ENCODE results near the gene ECSCR.

ECSCR gene

GRCh38 chr5:139474890-139475791 lies 12.6 kb upstream of the ECSCR start:
- no peak for DNase-seq (ENCODE audit: low read depth in 2 of 2)

GRCh38 chr5:139473565-139473964 lies 11.0 kb upstream of the ECSCR start:
- no peak for DNase-seq (ENCODE audit: low read depth in 2 of 2)

GRCh38 chr5:139473105-139473504 lies 10.6 kb upstream of the ECSCR start:
- DNase-seq (ENCODE audit: low read depth in 2 of 2): no peak

DNA sequence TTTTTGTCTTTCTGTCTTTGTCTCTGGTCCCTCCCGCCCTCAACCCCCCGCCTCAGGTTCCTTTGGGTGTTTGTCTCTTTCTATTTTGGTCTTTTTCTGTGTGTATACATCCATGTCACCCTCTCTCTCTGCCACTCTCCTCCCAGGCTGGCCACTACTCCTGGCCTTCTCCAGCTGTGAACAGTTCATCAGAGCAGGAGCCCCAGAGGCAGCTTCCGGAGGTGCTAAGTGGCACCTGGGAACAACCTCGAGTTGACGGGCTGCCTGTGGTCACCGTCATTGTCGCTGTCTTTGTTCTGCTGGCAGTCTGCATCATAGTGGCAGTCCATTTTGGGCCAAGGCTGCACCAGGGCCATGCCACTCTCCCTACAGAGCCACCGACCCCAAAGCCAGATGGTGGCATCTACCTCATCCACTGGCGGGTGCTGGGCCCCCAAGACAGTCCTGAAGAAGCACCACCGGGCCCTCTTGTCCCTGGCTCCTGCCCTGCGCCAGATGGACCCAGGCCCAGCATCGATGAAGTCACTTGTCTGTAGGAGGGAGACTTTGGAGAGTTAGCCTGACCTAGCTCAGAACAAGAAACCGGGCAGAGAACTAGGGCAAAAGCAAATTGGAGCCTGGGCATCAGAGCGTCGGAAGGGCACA lies 10.0 kb upstream of the ECSCR start:
- DNase-seq (ENCODE audit: low read depth in 2 of 2): no peak

GRCh38 chr5:139470821-139471300 lies 8.3 kb upstream of the ECSCR start, which contains the start of gene SMIM33:
Gene SMIM33 (plus strand): TSS chr5:139471004. CDS start chr5:139471122, 118 bp downstream.
- DNase-seq (ENCODE audit: low read depth in 2 of 2): no peak

GRCh38 chr5:139468421-139468931 lies 5.9 kb upstream of the ECSCR start:
- DNase-seq (ENCODE audit: low read depth in 2 of 2): no peak

GRCh38 chr5:139461698-139462097 lies 845 bp downstream of the ECSCR start:
- no peak for DNase-seq (ENCODE audit: low read depth in 2 of 2)

- no peak for DNase-seq (ENCODE audit: low read depth in 2 of 2)
These were observed 1.4 kb downstream of the ECSCR start for GRCh38 chr5:139461176-139461575.

DNA sequence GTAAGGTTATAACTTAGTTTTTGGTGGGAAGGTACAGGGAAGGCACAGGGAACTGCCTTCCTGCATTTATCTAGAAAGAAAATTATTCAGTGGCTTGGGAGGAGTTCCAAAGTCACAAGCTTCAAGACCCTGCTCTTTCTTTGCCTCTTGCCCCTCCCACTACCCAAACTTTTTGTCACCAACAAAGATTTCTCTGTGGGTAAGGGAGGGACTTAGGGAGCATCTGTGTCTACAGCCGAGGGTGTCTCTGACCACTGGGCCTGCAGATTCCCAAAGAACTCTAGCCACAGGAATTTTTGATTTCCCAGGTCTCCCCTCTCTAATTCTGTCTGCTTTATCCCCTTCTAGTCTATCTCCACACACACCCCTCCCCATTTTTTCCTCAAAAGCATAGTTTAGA lies 2.1 kb downstream of the ECSCR start:
- DNase-seq (ENCODE audit: low read depth in 2 of 2): no peak

DNA sequence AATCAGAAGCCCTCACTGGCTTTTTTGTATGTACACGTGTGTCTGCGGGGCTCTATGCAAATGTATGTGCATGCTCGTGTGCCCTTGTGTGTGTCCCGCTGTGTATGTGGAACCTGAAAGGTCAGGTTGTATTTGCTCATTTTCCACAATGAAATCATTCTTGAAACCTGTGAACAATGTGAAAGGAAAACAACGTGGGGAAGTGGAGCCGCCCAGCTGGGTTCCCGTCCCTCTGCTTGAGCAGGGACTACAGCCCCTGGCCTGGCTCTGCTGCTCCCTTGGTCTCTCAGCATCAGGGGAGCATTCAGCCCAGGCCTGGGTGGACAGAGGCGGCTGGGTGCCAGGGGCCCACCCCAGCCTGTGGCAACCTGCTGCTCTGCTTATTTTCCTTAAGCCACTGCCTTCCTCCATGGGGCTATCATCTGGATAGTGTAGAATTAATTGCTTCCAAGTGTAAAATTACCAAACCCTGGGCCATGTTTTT lies 3.0 kb downstream of the ECSCR start:
- no peak for DNase-seq (ENCODE audit: low read depth in 2 of 2)

GRCh38 chr5:139458580-139459407 lies 3.7 kb downstream of the ECSCR start:
- peak in 1 of 2 donors; percentile 53 for DNase-seq (ENCODE audit: low read depth in 2 of 2)

DNA sequence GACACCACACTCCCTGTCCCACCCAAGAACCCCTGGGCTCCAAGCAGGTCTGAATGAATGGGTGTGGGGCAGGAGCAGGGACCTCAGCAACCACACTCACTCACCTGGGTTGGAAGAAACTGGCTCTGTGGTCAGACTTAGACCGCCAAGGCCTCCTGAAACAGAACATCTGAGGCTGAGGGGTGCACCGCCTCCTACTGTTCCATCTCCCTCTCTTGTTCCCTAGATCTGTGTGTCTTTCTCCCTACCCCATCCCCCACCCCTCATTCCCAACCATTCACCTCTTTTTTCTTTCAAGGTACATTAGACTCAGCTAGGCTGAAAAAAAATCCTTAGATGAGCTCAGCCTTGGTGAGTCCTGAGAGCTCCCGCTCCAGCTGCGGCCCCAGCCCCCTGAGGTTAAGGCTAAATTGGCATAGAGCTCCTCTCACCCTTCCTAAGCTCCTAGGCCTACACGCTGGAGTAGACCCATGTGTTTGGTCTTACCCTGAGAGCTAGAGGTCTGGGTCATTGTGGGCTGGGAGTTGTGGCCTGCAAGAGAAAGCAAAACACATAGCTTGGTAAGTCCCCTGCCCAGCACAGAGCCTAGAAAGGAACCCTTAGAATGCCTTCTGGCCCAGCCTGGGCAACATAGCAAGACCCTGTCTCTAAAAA lies 4.8 kb downstream of the ECSCR start:
- DNase-seq (ENCODE audit: low read depth in 2 of 2): no peak

DNA sequence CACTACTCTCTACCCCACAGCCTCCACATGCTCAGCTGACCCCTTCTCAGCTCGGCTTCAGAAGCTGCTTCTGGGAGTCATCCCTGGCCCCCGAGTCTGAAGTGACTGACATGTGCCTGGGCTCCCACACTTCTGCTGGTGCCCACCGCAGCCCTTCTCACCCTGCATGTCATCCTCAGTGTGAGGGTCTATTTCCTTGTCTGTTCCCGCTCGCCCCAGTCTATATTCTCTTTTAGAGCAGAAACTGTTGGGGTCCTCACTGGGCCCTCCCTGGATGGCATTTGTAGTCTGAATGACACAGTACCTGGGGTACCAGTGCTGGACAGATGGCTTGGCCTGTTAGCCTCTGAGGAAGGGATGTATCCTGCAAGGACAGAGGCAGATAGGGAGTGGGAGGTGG lies 5.3 kb downstream of the ECSCR start:
- DNase-seq (ENCODE audit: low read depth in 2 of 2): no peak

DNA sequence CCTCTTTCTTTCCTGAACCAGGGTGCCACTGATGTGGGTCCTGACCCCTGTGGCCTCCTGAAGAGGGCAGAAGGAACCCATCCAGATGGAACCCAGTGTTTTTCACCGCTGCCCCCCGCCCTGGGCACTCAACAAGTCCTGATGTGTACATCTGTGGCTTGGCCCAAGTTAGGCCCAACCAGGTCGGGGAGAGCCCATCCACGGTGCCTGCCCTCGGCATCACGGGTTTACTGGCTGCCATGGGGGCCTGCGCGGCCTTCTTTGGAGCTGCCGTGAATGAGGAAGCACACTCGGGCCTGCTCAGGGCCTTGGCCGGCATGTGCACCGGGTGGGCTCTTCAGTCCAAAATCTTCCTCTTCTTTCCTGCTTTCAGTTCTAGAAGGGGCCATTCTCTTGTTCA lies 5.8 kb downstream of the ECSCR start:
- no peak for DNase-seq (ENCODE audit: low read depth in 2 of 2)

- DNase-seq (ENCODE audit: low read depth in 2 of 2): no peak
These were observed 7.8 kb downstream of the ECSCR start for GRCh38 chr5:139454568-139455290.

DNA sequence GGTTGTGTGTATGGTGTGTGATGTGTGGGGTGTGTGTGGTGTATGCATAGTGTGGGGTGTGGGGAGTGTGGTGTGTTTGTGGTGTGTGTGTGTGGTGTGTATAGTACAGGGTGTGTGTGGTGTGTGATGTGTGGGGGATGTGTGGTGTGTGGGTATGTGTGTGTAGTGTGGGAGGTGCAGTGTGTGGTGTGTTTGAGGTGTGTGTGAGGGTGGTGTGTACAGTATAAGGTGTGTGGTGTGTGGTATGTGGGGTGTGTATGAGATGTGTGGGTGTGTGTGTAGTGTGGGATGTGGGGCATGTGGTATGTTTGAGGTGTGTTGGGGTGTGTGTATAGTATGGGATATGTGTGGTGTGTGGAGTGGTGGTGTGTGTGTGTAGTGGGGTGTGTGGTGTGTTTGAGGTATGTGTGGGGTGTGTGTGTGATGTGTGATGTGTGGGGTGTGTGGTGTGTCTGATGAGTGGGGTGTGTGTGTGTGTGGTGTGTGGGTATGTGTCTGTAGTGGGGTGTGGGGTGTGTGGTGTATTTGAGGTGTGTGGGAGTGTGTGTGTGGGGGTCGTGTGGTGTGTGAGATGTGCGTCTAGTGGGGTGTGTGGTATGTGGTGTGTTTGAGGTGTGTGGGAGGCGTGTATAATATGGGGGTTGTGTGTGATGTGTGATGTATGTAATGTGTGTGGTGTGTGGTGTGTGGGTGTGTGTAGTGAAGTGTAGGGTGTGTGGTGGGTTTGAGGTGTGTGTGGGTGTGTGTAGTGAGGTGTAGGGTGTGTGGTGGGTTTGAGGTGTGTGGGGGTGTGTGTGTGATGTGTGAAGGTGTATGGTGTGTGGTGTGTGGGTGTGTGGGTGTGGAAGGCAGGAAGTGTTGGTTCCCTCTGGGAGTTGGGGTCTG lies 8.6 kb downstream of the ECSCR start:
- DNase-seq (ENCODE audit: low read depth in 2 of 2): no peak

- DNase-seq (ENCODE audit: low read depth in 2 of 2): no peak
These were observed 10.5 kb downstream of the ECSCR start for GRCh38 chr5:139451878-139452660.

- DNase-seq (ENCODE audit: low read depth in 2 of 2): no peak
These were observed 11.4 kb downstream of the ECSCR start for GRCh38 chr5:139451176-139451575.

Measured in activated CD4-positive, alpha-beta T cell treated with anti-CD3 and anti-CD28 coated beads for 24 hours (primary cell).